Activated naive CD4-positive, alpha-beta T cell treated with Interleukin-2 at 50 U/mL for 16 hours (primary cell): ENCODE data around the gene PGAP6.
"Not testable (repeated sequence)": the region's sequence is repeated elsewhere in the genome, so short reads cannot be mapped to it uniquely, and the experiment has no call there.

Experiments
- DNase-seq: peaks from one replicate; pipeline ENCODE4 v3.0.0-alpha.2; 2020

Gene PGAP6

GRCh38 chr16:381789-382717 lies at the start of gene PGAP6:
Gene PGAP6, minus strand, starts transcription at chr16:381978. Its CDS starts 157 bp downstream, at chr16:381821.
- peak; percentile 64 for DNase-seq

DNA sequence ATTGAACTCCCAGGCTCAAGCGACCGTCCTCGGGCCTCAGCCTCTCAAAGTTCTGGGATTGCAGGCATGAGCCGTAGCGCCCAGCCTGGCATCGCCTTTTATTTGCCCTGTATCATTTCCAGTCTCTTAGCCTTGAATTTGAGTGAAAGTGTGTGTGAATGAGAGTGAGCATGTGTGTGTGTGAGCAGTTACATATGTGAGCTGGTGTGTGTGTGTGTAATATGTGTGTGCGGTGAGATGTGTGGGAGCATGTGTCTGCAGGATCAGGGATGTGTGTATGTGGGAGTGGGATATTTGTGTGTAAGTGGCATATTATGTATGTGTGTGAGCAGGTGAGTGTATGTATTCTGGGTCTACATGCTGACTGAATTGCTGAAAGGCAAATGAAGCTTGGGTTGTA lies 49.1 kb upstream of the PGAP6 start:
- no peak for DNase-seq

GRCh38 chr16:427250-427649 lies 45.5 kb upstream of the PGAP6 start:
- no peak for DNase-seq

GRCh38 chr16:426906-427249 lies 45.1 kb upstream of the PGAP6 start:
- no peak for DNase-seq

DNA sequence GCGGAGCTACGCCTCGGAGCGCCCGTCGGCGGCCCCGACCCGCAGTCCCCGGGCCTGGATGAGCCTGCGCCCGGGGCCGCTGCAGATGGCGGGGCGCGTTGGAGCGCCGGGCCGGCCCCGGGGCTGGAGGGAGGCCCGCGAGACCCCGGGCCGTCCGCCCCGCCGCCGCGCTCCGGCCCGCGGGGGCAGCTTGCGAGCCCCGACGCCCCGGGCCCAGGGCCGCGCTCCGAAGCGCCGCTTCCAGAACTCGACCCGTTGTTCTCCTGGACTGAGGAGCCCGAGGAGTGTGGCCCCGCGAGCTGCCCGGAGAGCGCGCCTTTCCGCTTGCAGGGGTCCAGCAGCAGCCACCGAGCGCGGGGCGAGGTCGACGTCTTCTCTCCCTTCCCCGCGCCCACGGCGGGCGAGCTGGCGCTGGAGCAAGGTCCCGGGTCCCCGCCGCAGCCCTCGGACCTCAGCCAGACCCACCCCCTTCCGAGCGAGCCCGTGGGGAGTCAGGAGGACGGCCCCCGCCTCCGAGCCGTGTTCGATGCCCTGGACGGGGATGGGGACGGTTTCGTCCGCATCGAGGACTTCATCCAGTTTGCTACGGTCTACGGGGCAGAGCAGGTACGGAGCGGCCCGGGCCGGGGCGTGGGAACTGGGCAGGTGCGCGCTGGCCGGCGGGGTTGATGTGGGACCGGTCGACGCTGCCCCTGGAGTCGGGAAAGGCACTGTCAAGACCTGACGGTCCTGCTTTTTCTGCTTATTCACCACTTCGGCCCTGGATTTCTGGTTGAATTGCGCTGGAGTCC lies 44.5 kb upstream of the PGAP6 start:
- no peak for DNase-seq

DNA sequence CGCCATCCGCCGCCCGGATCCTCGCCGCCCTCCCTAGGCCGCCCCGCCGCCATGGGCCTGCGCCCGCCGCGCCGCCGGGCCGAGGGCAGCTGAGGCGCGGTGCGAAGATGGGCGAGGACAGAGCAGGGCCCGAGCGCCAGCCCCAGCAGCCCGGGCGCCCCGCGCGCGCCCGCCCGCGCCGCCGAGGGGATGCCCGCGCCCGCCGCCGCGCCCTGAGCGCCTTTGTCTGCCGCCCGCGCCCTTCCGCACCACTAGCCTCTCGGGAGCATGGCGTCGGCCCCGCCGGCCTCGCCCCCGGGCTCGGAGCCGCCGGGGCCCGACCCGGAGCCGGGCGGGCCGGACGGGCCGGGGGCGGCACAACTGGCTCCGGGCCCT lies 43.9 kb upstream of the PGAP6 start:
- peak; percentile 46 for DNase-seq

- DNase-seq = peak; percentile 86
These were observed 43.4 kb upstream of the PGAP6 start, which contains the start of gene RAB11FIP3 for GRCh38 chr16:425082-425718. Gene RAB11FIP3, plus strand, starts transcription at chr16:425649. Its CDS starts 358 bp downstream, at chr16:426007.

GRCh38 chr16:424623-425081 lies 42.9 kb upstream of the PGAP6 start:
- DNase-seq = no peak

DNA sequence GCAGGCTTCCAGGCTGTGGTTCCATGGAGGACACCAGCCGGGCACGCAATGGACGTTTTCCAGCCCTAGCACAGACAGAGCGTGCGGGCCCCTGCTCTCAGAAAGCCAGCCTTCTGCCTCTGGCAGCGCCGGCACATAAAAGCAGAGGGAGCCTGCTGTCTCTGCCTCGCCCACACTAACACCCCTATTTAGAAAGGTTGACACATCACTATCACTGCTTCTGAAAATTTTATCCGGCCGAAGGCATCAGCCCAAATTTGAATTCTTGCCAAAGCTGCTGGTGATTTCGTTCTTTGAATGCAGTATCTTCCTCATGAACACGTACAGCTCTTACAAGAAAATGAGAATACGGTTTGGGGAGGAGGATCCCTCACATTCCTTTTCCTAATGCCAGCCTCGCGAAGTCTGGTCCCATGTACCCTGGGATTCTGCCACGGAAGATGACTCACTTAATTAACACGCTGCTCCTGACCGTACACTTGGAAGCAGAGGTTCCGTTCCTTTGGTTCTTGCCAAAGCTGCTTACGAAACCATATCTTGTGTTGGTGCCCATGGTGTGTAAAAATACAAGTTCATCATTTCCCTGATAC lies 42.4 kb upstream of the PGAP6 start:
- DNase-seq = no peak

DNA sequence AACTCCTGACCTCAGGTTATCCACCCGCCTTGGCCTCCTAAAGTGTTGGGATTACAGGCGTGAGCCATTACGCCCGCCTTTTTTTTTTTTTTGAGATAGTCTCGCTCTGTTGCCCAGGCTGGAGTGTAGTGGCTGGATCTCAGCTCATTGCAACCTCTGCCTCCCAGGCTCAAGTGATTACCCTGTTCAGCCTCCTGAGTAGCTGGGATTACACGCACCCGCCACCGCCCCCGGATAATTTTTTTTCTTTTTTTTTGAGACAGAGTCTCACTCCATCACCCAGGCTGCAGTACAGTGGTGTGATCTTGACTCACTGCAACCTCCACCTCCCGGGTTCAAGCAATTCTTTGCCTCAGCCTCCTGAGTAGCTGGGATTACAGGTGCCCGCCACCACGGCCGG lies 40.4 kb upstream of the PGAP6 start:
- DNase-seq = not testable (repeated sequence)

- DNase-seq = not testable (repeated sequence)
These were observed 33.4 kb upstream of the PGAP6 start for GRCh38 chr16:415170-415498.

GRCh38 chr16:414395-415169 lies 32.8 kb upstream of the PGAP6 start:
- no peak for DNase-seq

DNA sequence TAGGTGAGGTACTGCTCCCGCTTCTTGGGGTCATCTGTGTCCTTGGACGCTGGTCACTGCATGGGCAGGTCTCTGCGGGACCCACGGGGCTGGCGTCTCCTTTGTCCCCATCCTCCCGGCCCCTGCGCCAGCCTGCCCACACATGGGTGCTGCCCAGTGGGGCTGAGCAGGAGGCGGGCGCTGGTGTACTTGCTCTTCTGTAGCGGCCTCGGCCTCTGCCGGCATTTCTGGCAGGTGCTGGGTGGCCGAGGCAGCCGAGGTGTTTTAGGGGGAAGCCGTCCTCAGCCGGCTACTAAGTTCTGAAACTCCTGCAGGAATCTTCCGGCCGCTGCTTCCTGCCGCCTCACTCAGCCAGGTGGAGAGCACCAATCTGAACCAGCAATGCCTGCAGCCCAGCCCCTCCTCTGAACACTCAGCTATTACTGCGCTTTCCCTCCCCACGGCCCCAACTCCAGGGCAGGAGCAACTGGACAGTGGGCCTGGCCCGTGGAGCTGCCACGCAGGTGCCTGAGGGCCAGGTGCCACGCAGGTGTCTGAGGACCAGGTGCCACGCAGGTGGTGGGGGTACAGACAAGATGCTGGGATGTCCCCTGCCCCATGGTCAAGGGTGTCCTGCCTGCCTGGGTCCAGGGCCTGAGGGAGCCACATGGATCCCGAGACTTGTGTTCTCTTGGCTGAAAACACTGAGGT lies 29.9 kb upstream of the PGAP6 start:
- no peak for DNase-seq

DNA sequence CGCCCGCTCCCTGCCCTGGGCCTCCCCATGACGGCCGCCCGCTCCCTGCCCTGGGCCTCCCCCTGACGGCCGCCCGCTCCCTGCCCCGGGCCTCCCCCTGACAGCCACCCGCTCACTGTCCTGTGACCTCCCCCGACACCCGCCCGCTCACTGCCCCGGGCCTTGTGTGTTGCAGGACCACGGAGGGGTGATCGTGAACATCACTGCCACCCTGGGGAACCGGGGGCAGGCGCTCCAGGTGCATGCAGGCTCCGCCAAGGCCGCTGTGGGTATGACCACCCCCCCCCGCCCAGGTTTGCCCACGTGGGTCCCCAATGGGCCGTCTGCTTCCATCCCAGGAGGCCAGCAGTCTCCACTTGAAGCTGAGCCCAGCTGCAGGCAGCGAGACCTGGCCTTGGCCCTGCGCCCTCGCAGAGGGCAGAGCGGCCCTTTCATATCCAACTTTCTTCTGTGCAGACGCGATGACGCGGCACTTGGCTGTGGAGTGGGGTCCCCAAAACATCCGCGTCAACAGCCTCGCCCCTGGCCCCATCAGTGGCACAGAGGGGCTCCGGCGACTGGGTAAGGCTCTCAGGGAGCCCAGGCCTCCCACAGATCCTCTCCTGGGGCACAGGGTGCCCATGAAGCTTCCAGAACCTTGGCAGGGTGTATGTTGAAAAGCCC lies 28.9 kb upstream of the PGAP6 start:
- no peak for DNase-seq

DNA sequence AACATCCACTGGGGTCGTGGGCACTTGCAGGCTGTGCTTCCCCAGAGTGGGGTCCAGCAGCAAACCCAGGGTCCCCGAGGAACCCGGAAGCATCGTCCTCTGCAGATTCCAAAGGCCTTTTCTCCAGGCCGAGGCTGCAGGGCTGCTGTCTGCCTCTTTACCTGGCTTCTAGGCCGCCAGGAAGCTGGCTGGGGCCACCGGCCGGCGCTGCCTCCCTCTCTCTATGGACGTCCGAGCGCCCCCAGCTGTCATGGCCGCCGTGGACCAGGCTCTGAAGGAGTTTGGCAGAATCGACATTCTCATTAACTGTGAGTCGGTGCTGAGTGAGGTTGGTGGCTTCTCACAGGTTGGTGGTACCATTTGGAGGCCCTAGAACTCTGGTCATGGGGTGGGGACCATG lies 25.5 kb upstream of the PGAP6 start:
- DNase-seq = no peak

DNA sequence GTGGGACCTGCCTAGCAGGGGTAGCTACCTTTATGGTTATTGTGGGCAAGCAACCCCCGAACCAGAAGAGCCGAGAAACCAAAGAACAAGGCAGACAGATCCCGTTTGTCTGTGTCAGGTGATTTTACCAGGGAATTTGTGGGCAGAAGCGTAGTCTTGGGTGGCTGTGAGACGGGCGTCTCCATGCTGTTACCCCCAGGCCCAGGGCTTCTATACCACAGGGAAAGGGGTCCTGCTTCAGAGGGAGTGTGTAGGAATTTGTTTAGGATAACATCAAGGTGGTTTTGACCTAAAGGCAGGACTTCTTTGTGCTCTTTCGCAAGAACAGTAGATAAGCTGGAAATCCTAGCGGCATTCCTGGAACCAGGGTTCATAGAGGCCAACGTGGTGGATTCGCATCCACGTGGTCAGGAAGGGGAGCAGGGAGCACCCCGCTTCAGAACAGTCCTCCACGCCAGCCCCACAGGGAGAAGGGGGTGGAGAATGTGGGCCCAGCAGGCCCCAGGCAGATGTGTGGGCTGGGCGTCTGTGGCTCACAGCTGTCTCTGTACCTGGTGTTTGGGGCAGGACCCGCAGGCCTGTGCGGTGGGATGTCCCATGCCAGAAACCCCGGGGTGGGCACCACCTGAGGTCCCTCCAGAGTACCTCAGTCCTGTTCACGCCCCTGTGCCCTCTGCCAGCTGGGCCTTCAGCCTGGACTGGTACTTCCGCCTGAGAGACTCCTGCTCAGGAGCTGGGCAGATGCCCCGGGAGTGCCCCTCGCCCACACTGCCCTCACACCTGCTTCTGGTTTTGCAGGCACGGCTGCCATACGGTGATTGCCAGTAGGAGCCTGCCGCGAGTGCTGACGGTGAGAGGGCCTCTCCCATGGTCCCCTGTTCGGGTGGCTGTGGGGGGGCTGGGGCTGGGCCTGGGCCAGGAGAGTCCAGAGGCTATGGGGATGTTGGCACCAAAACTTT lies 24.0 kb upstream of the PGAP6 start:
- no peak for DNase-seq

- DNase-seq = no peak
These were observed 23.3 kb upstream of the PGAP6 start for GRCh38 chr16:404971-405486.

GRCh38 chr16:401468-402348 lies 19.9 kb upstream of the PGAP6 start, which contains the start of gene DECR2:
Gene DECR2, plus strand, starts transcription at chr16:401885. Its CDS starts 79 bp downstream, at chr16:401964.
- DNase-seq = peak; percentile 97
